Glomerular endothelial cell (primary cell): ENCODE data around the gene KANK4. TPM values are rescaled to one million over a fixed set of nuclear protein-coding genes. Genes with fewer than 3 reads are reported as not detected.
"Not testable (repeated sequence)": the region's sequence is repeated elsewhere in the genome, so short reads cannot be mapped to it uniquely, and the experiment has no call there.

Source experiments
- DNase-seq: peaks from one replicate; pipeline ENCODE4 v3.0.0-alpha.2; 2011; ENCODE audit warnings: low read depth, low spot score; ENCODE audit errors: extremely low read depth
- total RNA-seq: library from RNA; depleted of rRNA; stranded (reverse); fragments of >200 nt; gene quantifications from 2 replicates; pipeline ENCODE4 v1.2.3, GENCODE V29; 2015

The KANK4 gene
- total RNA-seq, 1 donor from 2014 or later: not detected

DNA sequence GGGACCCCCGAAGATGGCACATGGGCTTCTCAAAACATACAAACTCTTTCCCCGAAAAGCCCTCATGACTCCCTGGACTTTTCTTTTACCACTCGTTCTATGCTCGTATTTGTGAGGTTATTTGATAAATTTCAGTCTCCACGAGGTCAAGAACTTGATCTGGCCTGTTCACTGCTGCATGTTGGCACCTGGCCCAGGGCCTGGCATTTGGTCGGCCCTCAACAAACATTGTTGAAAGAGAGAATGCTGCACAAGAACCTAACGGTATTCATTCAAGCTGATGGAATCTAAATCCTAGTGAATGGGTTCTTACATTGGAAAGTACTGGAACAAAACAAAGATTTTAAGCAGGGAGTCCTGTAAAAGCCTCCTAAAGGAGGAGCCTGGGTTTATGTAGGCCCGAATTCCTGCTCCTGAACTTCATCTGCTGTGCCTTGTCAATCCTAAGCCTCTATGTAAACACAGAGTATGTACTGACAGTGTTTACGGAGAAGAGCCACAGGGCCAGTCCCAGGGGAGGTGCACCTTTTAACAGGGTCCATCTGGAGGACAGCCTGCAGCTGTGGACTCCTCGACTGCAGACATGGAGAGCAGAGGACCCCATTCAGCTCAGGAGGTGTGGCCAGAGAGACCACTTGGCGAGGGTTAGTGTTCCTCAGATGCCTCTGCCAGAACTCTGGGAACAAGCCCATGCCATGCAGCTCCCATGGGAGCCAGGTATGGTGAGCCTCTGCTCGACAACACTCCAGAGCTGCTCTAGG lies 77.7 kb downstream of the KANK4 start:
- no peak for DNase-seq

- no peak for DNase-seq
Observed at GRCh38 chr1:62240651-62241370, 78.4 kb downstream of the KANK4 start.

DNA sequence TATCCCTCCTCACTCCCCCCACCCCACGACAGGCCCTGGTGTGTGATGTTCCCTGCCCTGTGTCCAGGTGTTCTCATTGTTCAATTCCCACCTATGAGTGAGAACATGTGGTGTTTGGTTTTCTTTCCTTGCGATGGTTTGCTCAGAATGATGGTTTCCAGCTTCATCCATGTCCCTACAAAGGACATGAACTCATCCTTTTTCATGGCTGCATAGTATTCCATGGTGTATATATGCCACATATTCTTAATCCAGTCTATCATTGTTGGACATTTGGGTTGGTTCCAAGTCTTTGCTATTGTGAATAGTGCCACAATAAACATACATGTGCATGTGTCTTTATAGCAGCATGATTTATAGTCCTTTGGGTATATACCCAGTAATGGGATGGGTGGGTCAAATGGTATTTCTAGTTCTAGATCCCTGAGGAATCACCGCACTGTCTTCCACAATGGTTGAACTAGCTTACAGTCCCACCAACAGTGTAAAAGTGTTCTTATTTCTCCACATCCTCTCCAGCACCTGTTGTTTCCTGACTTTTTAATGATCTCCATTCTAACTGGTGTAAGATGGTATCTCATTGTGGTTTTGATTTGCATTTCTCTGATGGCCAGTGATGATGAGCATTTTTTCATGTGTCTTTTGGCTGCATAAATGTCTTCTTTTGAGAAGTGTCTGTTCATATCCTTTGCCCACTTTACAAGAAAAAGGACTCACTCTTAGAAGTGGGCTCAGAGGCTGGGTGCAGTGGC lies 79.4 kb downstream of the KANK4 start:
- DNase-seq: not testable (repeated sequence)

GRCh38 chr1:62238507-62238906 lies 80.7 kb downstream of the KANK4 start:
- no peak for DNase-seq

DNA sequence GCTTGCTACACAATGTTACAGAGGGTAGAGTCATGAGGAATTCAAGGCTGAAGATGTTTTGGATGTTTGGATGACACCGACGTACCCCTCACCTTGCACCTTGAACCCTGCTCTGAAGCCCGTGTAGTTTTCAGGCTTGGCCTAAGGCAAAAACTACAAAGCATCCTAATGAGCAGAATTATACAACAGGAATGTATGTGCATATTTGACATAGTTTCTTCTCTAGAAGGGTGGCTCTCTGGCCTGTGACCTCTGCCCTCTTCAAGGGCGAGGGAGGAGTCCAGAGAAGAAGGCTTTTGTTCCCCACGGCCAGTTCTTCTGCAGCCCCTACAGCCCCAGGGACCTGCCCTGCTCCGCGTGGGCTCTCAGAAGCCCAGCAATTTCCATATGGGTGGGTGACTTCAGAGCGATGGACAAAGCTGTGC lies 81.3 kb downstream of the KANK4 start:
- no peak for DNase-seq

- DNase-seq: no peak
Observed at GRCh38 chr1:62237361-62237760, 81.9 kb downstream of the KANK4 start.

DNA sequence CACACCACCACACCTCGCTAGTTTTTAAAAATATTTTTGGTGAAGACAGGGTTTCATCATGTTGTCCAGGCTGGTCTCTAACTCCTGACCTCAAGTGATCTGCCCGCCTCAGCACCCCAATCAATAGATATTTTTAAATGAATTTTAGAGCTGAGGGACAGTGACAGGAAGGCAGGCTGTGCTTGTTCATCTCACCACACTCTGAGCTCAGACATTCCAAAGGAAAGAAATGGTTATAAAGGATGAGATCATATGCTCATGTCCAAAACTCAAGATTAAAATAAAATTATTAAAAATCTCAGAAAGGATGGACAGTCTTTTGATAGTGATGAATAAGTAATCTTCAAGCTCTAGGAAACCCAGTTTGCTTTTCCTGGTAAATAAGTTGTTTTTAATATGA lies 83.7 kb downstream of the KANK4 start:
- no peak for DNase-seq

DNA sequence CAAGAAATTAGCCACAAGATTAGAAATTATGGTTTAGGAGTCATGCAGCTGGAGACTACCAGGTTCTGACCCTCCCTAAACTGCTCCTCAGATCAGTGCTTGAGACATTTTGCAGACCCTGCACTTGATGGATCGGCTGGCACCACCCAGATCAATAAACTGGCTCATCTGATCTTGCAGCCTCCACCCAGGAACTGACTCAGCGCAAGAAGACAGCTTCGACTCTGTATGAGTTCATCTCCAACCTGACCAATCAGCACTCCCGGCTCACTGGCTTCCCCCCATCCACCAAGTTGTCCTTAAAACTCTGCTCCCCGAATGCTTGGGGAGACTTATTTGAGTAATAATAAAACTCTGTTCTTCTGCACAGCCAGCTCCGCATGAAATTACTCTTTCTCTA lies 84.5 kb downstream of the KANK4 start:
- no peak for DNase-seq

DNA sequence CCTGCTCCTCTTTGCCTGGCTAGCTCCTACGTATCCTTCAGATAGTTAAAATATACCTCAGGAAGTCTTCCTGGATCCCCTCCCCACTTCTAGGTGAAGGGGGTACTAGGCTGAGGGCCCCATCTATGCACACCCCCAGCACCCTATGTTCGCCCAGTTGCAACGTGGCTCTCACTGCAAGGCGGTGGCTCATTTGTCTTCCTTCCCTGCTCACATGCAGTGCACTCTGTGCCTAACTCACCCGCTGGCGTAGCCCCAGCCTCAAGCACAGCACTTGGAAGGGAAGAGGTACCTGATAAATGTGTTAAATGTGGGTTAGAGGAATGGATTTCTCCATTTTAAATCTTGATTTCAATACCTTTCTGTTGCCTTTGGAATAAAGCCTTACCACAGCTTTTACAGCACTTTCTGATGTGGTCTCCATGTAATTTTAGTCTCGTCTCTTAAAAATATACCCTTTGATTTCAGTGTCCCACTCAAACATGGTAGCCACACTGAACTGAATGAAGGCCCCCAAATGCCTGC lies 85.2 kb downstream of the KANK4 start:
- no peak for DNase-seq

- DNase-seq: no peak
Observed at GRCh38 chr1:62232871-62233278, 86.4 kb downstream of the KANK4 start.

DNA sequence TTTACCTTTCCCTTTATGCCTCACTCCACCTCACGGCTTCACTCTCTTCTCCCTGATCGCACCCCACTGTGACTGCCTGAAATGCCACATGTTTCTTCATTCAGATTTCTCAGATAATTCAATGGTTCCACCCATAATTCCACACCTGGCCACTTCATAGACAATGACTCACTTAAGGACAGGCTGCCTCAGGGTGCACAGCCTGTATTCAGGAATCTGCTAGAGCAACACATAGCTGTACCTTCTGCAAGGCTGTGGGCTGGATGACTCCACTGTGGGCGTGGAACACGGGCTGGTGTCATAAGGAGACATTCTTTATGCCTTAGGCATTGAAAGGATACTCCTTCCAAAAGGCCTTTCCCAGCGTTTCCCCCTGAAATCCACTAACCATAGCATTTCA lies 88.5 kb downstream of the KANK4 start:
- DNase-seq: no peak

- no peak for DNase-seq
Observed at GRCh38 chr1:62229932-62230331, 89.3 kb downstream of the KANK4 start.

DNA sequence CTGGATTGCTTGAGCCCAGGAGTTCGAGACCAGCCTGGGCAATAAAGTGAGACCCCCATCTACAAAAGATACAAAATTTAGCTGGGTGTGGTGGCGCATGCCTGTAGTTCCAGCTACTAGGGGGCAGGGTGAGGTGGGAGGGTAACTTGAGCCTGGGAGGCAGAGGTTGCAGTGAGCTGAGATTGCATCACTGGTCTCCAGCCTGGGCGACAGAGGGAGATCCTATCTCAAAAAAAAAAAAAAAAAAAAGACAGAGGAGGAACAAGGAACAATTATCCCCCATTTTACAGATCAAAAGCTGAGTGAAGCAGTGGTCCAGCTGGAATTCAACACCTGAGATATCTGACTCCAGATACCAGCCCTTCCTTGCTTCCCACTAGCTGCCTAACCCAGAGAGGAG lies 89.8 kb downstream of the KANK4 start:
- no peak for DNase-seq

DNA sequence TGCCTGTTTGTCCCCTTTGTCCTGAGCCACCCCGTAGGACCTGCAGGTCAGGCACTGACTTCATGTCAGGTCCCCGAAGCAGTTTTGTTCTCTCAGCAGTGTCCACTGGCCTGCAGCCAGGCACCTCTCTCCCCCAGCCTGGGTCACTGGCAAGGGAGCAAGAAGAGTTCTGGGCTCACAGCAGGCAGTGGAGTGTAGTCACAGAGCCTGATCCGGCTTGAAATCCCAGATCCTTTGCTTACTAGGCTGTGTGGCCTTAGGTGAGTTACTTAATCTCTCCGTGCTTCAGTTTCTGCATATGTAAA lies 90.4 kb downstream of the KANK4 start:
- DNase-seq: no peak

DNA sequence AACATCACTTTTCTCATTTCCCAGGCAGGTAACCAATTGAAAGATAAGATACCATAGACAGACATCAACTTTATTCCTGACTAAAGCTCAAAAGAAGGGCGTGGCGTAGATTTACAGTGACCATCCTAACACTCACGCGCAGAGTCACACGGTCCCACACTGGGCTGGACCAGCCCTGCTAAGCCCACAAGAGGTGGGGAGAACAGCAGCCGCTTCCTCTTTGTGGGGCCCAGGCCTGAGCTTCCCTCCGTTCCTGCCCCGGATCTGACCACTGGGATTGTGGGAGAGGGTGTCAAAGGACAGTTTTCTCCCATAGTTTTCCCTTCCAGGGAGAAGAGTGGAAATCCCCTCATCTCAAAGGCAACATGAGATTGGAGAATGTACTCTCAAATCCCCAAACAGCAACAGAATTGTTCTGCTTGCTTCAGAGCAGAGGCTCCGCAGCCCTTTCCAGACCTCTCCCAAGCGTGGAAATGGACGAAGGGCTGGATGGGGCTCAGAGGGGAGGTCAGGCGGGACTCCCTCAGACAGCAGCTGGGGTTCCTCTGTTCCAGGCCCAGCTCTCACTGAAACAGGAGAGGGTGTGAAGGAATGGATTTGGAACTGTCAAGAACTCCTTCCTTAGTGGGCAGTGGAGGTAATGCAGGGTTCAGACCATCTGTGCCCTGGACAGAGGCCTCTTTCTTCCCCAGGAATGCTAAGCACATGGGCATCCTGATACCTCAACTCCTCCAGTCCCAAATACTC lies 90.9 kb downstream of the KANK4 start:
- no peak for DNase-seq

- no peak for DNase-seq
Observed at GRCh38 chr1:62227496-62227895, 91.7 kb downstream of the KANK4 start.

DNA sequence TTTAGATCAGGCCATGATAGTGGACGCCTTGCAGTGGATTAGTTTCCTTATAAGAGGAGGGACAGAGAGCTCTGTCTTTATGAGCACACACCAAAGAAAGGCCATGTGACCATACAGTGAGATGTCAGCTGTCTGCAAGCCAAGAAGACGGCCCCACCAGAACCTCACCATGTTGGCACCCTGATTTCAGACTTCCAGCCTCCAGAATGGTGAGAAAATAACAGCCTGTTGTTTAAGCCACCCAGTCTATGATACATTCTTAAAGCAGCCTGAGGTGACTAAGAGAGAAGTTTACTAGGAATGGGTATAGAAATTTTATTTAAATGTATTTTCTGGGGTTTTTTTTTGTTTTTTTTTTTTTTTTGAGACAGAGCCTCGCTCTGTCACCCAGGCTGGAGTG lies 95.1 kb downstream of the KANK4 start:
- DNase-seq: no peak

- no peak for DNase-seq
Observed at GRCh38 chr1:62222321-62222720, 96.9 kb downstream of the KANK4 start.

- no peak for DNase-seq
Observed at GRCh38 chr1:62221171-62221570, 98.1 kb downstream of the KANK4 start.

DNA sequence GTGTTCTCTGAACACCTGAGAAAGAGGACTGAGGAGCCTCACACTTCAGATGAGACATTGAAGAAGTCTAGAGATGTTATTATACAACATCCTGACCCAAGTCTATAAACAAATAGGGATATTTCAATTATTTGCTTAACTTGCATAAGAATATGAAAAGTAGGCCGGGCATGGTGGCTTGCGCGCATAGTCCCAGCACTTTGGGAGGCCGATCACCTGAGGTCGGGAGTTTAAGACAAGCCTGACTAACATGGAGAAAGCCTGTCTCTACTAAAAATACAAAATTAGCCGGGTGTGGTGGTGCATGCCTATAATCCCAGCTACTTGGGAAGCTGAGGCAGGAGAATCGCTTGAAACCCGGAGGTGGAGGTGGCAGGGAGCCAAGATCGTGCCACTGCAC lies 98.8 kb downstream of the KANK4 start:
- not testable (repeated sequence) for DNase-seq

- DNase-seq: no peak
Observed at GRCh38 chr1:62218604-62219003, 100.6 kb downstream of the KANK4 start.
